ENCODE measurements around the gene TRIM28.
"Not testable (repeated sequence)": the region's sequence is repeated elsewhere in the genome, so short reads cannot be mapped to it uniquely, and the experiment has no call there.

TRIM28 gene

GRCh38 chr19:58543826-58544590 is at the start of gene TRIM28:
TRIM28 (plus strand) TSS chr19:58544064; CDS start chr19:58544758, 694 bp downstream.
- peak; percentile 100 for DNase-seq

GRCh38 chr19:58497634-58498170 is 46.2 kb upstream of the TRIM28 start:
- DNase-seq: no peak

GRCh38 chr19:58498316-58499020 is 45.4 kb upstream of the TRIM28 start:
- no peak for DNase-seq

- peak; percentile 97 for DNase-seq
Observed at GRCh38 chr19:58499021-58499927, 44.6 kb upstream of the TRIM28 start.

- DNase-seq: no peak
Observed at GRCh38 chr19:58500242-58500641, 43.6 kb upstream of the TRIM28 start.

GRCh38 chr19:58507602-58508223 is 36.2 kb upstream of the TRIM28 start:
- not testable (repeated sequence) for DNase-seq

- DNase-seq: no peak
Observed at GRCh38 chr19:58509731-58510083, 34.2 kb upstream of the TRIM28 start.

- no peak for DNase-seq
Observed at GRCh38 chr19:58510084-58510862, 33.6 kb upstream of the TRIM28 start.

GRCh38 chr19:58511353-58512208 is 32.3 kb upstream of the TRIM28 start, which contains the start of gene SLC27A5:
SLC27A5 (minus strand) TSS chr19:58511992; CDS start chr19:58511955, 37 bp downstream.
- DNase-seq: no peak

GRCh38 chr19:58513213-58513693 is 30.6 kb upstream of the TRIM28 start:
- DNase-seq: no peak

- peak; percentile 95 for DNase-seq
Observed at GRCh38 chr19:58513694-58514563, 29.9 kb upstream of the TRIM28 start.

GRCh38 chr19:58514564-58515022 is 29.3 kb upstream of the TRIM28 start:
- DNase-seq: no peak

- DNase-seq: no peak
Observed at GRCh38 chr19:58515259-58515658, 28.6 kb upstream of the TRIM28 start.

- DNase-seq: no peak
Observed at GRCh38 chr19:58516246-58516836, 27.5 kb upstream of the TRIM28 start.

GRCh38 chr19:58516964-58517833 is 26.7 kb upstream of the TRIM28 start:
- no peak for DNase-seq

GRCh38 chr19:58518256-58519086 is 25.4 kb upstream of the TRIM28 start:
- no peak for DNase-seq

GRCh38 chr19:58519087-58519354 is 24.8 kb upstream of the TRIM28 start:
- DNase-seq: peak; percentile 52
